SU-DHL-6 (cell line): Measurements from ENCODE around the gene ABCC12.
"Not testable (repeated sequence)": the region's sequence is repeated elsewhere in the genome, so short reads cannot be mapped to it uniquely, and the experiment has no call there.

Experiments
- EZH2phosphoT487 ChIP-seq: fragments of 200-600 bp; sonication (generic), shearing (Covaris generic); conservative IDR thresholded peaks from 2 replicates; pipeline ENCODE4 v1.6.1; 2018; ENCODE audit warnings: mild to moderate bottlenecking, antibody characterized with exemption, low read length, moderate library complexity, mixed read lengths
- TF ChIP-seq, protein P1 (sequence below): fragments of 200-600 bp; sonication (generic); IDR thresholded peaks from one replicate; pipeline ENCODE4 v1.5.1; 2017; ENCODE audit warnings: antibody characterized with exemption, mild to moderate bottlenecking, low read length, moderate library complexity; ENCODE audit not compliant: insufficient read depth, poor library complexity, severe bottlenecking

DNA sequence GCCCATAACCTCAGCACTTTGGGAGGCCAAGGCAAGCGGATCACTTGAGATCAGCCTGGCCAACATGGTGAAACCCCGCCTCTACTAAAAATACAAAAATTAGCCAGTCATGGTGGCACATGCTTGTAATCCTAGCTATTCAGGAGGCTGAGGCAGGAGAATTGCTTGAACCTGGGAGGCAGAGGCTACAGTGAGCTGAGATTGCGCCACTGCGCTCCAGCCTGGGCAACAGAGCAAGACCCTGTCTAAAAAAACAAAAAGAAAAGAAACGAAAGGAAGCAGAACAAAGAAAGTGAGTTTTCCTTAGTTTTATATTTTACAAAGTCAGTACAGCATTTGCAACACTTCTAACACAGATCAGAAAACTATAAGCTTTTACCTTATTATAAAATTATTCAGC is 10.8 kb upstream of the ABCC12 start:
- TF ChIP-seq, protein P1, sequence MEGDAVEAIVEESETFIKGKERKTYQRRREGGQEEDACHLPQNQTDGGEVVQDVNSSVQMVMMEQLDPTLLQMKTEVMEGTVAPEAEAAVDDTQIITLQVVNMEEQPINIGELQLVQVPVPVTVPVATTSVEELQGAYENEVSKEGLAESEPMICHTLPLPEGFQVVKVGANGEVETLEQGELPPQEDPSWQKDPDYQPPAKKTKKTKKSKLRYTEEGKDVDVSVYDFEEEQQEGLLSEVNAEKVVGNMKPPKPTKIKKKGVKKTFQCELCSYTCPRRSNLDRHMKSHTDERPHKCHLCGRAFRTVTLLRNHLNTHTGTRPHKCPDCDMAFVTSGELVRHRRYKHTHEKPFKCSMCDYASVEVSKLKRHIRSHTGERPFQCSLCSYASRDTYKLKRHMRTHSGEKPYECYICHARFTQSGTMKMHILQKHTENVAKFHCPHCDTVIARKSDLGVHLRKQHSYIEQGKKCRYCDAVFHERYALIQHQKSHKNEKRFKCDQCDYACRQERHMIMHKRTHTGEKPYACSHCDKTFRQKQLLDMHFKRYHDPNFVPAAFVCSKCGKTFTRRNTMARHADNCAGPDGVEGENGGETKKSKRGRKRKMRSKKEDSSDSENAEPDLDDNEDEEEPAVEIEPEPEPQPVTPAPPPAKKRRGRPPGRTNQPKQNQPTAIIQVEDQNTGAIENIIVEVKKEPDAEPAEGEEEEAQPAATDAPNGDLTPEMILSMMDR, result not testable (repeated sequence)
- not testable (repeated sequence) for TF ChIP-seq EZH2phosphoT487
